HG02970 (cell line): Measurements from ENCODE around the gene GNAT1.
A peak's percentile ranks its signal among the peaks of the same experiment; 100 is the strongest.
"Not testable (repeated sequence)": the region's sequence is repeated elsewhere in the genome, so short reads cannot be mapped to it uniquely, and the experiment has no call there.

ENCODE experiments used
- ATAC-seq: cut with Tn5 transposase; IDR thresholded peaks from one replicate; pipeline ENCODE4 v1.9.1; 2021; ENCODE audit warnings: mild to moderate bottlenecking, moderate library complexity, moderate number of reproducible peaks; ENCODE audit not compliant: unreplicated experiment, low FRiP score

GNAT1 gene

DNA sequence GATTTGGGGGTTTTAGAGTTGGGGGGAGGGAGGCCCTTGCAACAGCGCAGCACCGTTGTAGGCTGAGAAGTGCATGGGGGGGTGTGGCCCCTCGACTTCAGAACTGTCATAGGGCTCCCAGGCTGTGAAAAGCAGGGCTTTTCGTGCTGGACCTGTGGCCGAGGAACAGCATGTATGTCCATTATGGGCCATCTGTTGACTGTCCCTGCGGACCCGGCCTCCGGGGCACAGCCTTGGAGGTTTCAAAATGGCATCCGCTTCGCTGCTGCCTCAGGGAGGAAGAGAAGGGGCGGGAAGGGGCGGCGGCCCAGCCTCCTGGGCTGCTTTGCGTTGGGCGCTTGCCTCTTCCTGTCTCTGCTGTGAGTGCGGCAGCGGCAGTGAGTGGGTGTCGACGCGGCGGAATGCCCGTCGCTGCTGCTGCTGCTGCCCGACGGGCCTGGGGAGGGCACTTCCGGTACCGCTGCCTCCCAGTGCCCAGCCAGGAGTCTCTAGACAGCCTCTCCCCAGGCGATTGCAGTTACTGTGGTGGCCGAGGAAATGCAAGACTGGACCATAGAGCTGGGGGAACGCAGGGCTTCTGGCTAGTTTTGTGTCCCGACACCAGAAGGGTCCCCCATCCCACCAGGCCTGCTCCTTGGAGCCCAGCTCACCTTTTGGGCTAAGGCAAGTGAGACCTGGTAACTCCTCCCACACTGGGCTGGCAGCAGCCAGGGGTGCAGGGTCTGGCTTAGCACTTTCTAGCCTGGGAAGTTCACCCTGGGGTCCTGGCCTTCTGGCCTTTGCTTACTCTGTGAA, 46.5 kb downstream of the GNAT1 start:
- ATAC-seq, result no peak

DNA sequence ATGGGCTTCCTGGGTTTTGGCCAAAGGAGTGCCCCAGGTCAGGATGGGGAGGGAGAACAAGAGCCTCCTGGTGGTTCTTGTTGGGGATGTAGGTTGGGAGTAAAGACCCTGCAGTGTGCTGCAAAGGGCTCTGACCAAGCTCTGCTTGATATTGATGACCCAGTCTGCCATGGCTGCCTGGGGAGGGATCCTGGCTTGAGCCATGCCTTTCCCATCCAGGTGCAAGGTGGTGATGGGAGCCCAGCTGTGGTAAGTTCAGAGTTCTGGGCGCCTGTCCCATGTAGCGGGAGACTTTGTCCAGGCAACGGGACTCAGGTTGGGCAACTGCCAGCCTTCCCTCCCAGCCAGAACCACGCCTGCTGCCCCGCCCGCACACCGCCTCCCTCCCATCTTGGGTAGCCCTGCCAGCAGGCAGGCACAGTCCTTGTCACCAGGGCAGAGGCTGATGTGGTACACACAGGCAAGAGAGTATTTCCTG, 47.2 kb downstream of the GNAT1 start:
- ATAC-seq, result no peak

DNA sequence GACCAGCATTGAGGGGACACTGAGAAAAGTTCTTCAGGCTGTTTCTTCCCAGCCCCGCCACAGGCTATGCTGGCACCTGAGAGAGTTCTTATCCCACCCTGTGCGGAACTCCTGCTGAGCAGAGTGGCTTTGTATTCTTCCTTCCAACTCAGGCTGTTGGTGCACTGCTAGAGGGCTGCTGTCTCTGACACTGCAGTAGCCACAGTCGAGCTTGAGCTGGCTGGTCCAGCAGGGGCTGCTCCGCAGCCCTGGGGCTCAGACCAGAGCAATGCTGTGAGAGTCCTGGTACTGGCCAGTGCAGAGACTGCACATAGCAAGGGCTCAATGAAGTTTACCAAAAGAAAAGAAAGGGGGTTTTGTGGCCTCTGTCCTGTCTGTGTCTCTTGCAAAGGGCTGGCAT, 48.2 kb downstream of the GNAT1 start:
- no peak for ATAC-seq

DNA sequence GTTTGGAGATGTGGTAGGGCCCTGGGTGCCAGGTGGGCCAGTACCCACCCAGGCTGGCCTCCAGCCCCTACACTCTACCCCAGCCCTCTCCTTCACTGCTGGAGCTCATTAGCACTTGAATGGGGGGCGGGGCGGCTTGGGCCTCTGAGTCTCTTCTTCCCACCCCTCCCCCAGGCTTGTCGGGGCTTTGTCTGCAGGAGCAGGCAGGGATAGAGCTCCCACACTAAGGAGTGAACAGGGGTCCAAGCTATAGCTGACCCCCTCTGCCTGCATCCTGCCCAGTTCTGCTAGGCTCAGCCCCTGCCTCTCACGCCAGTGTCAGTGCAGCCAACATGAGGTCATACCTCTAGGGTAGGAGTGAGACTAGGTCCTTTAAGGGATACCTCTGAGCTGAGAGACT, 49.8 kb downstream of the GNAT1 start:
- ATAC-seq, result no peak

DNA sequence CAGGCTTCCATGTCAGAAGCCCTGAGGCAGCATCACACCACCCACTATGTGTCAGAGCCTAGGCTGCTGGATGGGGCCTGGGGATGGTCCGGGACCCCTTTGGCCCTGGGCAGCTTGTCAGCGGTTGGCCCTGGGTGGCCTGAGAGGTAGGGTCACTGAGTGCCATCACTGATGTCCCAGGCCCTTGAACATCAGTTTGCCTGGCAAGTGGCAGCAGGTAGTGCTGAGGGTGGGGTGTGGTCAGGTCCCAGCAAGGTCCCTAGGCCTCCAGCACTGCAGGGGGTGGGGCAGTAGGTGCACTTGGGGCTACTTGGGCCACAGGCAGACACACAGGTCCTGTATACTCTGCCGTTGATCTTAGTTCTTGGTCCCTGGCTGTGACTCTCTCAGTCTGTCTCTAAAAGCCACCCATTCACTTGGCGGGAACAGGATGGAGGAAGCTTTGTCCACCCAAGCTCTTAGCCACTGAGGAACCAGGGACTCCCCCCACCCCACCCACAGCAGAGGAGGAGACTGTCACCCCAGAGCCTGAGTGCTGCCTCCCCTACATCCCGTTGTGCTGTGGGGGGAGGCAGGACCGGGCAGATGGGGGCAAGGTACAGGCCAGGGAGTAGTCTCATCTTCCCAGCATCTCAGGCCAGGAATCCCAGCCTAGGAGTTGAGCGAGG, 50.4 kb downstream of the GNAT1 start:
- no peak for ATAC-seq

GRCh38 chr3:50242381-50242770, 51.0 kb downstream of the GNAT1 start:
- ATAC-seq, result no peak

- ATAC-seq, result no peak
These were observed 51.6 kb downstream of the GNAT1 start for GRCh38 chr3:50242851-50243542.

- ATAC-seq, result no peak
These were observed 52.1 kb downstream of the GNAT1 start for GRCh38 chr3:50243543-50243895.

GRCh38 chr3:50244813-50245212, 53.4 kb downstream of the GNAT1 start:
- not testable (repeated sequence) for ATAC-seq

- no peak for ATAC-seq
These were observed 53.9 kb downstream of the GNAT1 start for GRCh38 chr3:50245251-50245745.

- ATAC-seq, result peak; percentile 61
These were observed 54.6 kb downstream of the GNAT1 start for GRCh38 chr3:50245831-50246516.

DNA sequence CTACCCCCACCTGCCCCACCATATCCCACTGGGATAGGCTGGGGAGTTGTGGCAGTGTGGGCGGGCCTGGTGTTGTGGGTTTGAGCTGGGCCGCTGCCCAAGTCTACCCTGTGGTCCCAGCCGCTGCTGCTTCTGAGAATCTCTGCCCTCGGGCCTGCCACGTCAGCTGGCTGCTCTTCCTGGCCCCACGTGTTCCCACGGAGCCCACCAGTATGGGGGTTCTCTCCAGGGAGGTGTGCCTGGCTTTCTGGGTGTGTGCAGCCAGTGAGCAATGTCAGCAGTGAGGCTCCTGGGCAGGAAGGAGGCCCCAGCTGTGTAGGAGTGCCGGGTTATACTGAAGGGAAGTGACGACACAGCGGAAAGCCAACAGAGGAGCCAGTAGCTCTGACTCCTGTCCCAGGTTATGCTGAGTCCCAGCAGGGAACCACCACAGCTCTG, 55.1 kb downstream of the GNAT1 start:
- peak; percentile 29 for ATAC-seq
